B cell (primary cell): Measurements from ENCODE around the gene MIDN. TPM values are rescaled to one million over a fixed set of nuclear protein-coding genes. Genes with fewer than 3 reads are reported as not detected.
A peak's percentile ranks its signal among the peaks of the same experiment; 100 is the strongest.

ENCODE experiments used
- ATAC-seq: fragments of 200-7000 bp; cut with Tn5 transposase; one replicate; pipeline ENCODE4 v1.10.0; 2021; ENCODE audit warnings: low read depth, mild to moderate bottlenecking, moderate number of reproducible peaks, moderate library complexity
- CTCF ChIA-PET: fragments of 350-600 bp; sonication (Branson Sonifier 250); formaldehyde crosslinking; loops from one replicate; lab custom pipeline; 2021; ENCODE audit warnings: antibody characterized with exemption, inconsistent platforms; lab: Charles Lee
- POLR2A ChIA-PET: fragments of 350-600 bp; sonication (Branson Sonifier 250); formaldehyde crosslinking; loops from one replicate; lab custom pipeline; 2021; ENCODE audit warnings: antibody characterized with exemption; lab: Charles Lee
- DNase-seq: peaks from one replicate; pipeline ENCODE4 v3.0.0; 2013
- H2AFZ ChIP-seq: 2 replicates; pipeline ENCODE4 v1.6.1; 2012; ENCODE audit warnings: mild to moderate bottlenecking, low read depth, low read length; ENCODE audit not compliant: insufficient read depth, poor library complexity, severe bottlenecking
- H3K27ac ChIP-seq, 2 donors: 1 replicate in 1 of 2; 2 replicates in 1 of 2; pipeline ENCODE4 v1.5.1; 2012 to 2013; ENCODE audit warnings: low read length in 2 of 2, mild to moderate bottlenecking in 2 of 2, moderate library complexity in 1 of 2
- H3K27me3 ChIP-seq, 4 experiments: fragments of 200-600 bp in 1 of 4; sonication (generic) in 1 of 4; replicated peaks in 1 of 4; 1 replicate in 2 of 4; 2 replicates in 2 of 4; pipeline versions ENCODE4 v1.6.1 to v1.7.0; 2013 to 2016; ENCODE audit warnings: low read length in 3 of 4, mild to moderate bottlenecking in 2 of 4, mixed read lengths in 1 of 4, moderate library complexity in 1 of 4; ENCODE audit not compliant: insufficient read depth in 4 of 4, control insufficient read depth in 3 of 4; ENCODE audit errors: control extremely low read depth in 1 of 4
- H3K36me3 ChIP-seq, 2 experiments: replicated peaks in 1 of 2; 1 replicate in 1 of 2; 2 replicates in 1 of 2; pipeline versions ENCODE4 v1.6.1 to v1.7.1; 2013; ENCODE audit warnings: low read length in 1 of 2; ENCODE audit not compliant: insufficient read depth in 2 of 2, control insufficient read depth in 1 of 2; ENCODE audit errors: control extremely low read depth in 1 of 2, extremely low read depth in 1 of 2
- H3K4me1 ChIP-seq, 2 donors: fragments of 200-600 bp in 1 of 2; sonication (generic) in 1 of 2; 1 replicate in 1 of 2; 2 replicates in 1 of 2; pipeline versions ENCODE4 v1.5.1 to v1.6.1; 2013 to 2017; ENCODE audit warnings: low read length in 2 of 2; ENCODE audit not compliant: control insufficient read depth in 2 of 2, insufficient read depth in 2 of 2
- H3K4me2 ChIP-seq: replicated peaks from 2 replicates; pipeline ENCODE3; 2012; ENCODE audit warnings: mild to moderate bottlenecking, low read depth, low read length; ENCODE audit not compliant: poor library complexity, severe bottlenecking
- H3K4me3 ChIP-seq, 5 experiments: fragments of 200-600 bp in 1 of 5; sonication (generic) in 1 of 5; 1 replicate in 3 of 5; 2 replicates in 2 of 5; pipeline versions ENCODE4 v1.5.1 to v1.7.0; 2011 to 2016; ENCODE audit warnings: low read length in 4 of 5, mild to moderate bottlenecking in 4 of 5, low read depth in 2 of 5, control low read depth in 1 of 5, moderate library complexity in 1 of 5; ENCODE audit not compliant: insufficient read depth in 1 of 5; ENCODE audit errors: control extremely low read depth in 1 of 5, extremely low read depth in 1 of 5
- H3K79me2 ChIP-seq: fragments of 200-600 bp; sonication (generic); one replicate; pipeline ENCODE4 v1.6.0; 2016; ENCODE audit warnings: low read length; ENCODE audit not compliant: control insufficient read depth, insufficient read depth
- H3K9ac ChIP-seq: fragments of 200-600 bp; sonication (generic); 2 replicates; pipeline ENCODE4 v1.6.1; 2017; ENCODE audit warnings: mild to moderate bottlenecking, low read length, moderate library complexity
- H3K9me3 ChIP-seq, 3 donors: one replicate each; pipeline versions ENCODE4 v1.6.1 to v1.7.1; 2013; ENCODE audit warnings: low read length in 2 of 3; ENCODE audit not compliant: control insufficient read depth in 2 of 3, insufficient read depth in 1 of 3; ENCODE audit errors: control extremely low read depth in 1 of 3
- H4K20me1 ChIP-seq: 2 replicates; pipeline ENCODE4 v1.6.0; 2012; ENCODE audit warnings: mild to moderate bottlenecking, low read length; ENCODE audit not compliant: insufficient read depth, control insufficient read depth, poor library complexity, severe bottlenecking
- H3K27ac Mint-ChIP-seq: one replicate; pipeline ENCODE4 v1.8.0; 2021; ENCODE audit warnings: mixed read lengths
- H3K27me3 Mint-ChIP-seq: one replicate; pipeline ENCODE4 v1.8.0; 2021; ENCODE audit warnings: mixed read lengths
- H3K4me1 Mint-ChIP-seq: one replicate; pipeline ENCODE4 v1.8.0; 2021; ENCODE audit warnings: mixed read lengths
- H3K4me3 Mint-ChIP-seq: one replicate; pipeline ENCODE4 v1.8.0; 2021; ENCODE audit warnings: mixed read lengths
- H3K9me3 Mint-ChIP-seq: one replicate; pipeline ENCODE4 v1.8.0; 2022; ENCODE audit warnings: mixed read lengths; ENCODE audit not compliant: insufficient read depth
- CTCF ChIP-seq: fragments of 200-600 bp; IDR thresholded peaks from one replicate; pipeline ENCODE4 v1.8.0; 2022; ENCODE audit warnings: antibody characterized with exemption, mild to moderate bottlenecking
- EZH2 ChIP-seq: IDR thresholded peaks from 2 replicates; pipeline ENCODE4 v1.6.1; 2012; ENCODE audit warnings: borderline replicate concordance, low read depth, mild to moderate bottlenecking, moderate library complexity, low read length; ENCODE audit not compliant: insufficient read depth, poor library complexity, severe bottlenecking
- WGBS: methylation state at CpG from one replicate; pipeline ENCODE4 v1.1.5; 2013; ENCODE audit warnings: missing lambda C conversion rate; ENCODE audit not compliant: insufficient coverage; 5-methylcytosine and 5-hydroxymethylcytosine counted together
- intact Hi-C: fragments of 100-400 bp; cut with micrococcal nuclease; formaldehyde crosslinking; loops from one replicate; pipeline ENCODE4 v1.10.0; 2022
- polyA plus RNA-seq: library from polyadenylated mRNA; depleted of rRNA; stranded (reverse); fragments of >200 nt; gene quantifications from 2 replicates; pipeline ENCODE4 v1.2.3, GENCODE V29; 2012
- total RNA-seq, 2 donors: library from RNA; stranded (reverse); fragments of 120-200 nt in 1 of 2; gene quantifications; 1 replicate in 1 of 2; 2 replicates in 1 of 2; pipeline versions ENCODE4 v1.2.3 to v1.2.4, GENCODE V29; 2013 to 2022

The MIDN gene
- total and polyA plus RNA-seq, 2 donors (not counting 1 experiment from before 2014, with no cell fraction given): 98.5 to 156 TPM

GRCh38 chr19:1257475-1258162 lies 9.2 kb downstream of the MIDN start:
- Histone ChIP-seq H3K9ac (no peak overlapping the region), H4K20me1 (peaks cover 44% of the 10 kb centered on the region), H3K27ac (peak overlapping the region; percentile 99 to 100), H3K79me2 (peaks cover 64% of the 10 kb centered on the region), H3K27me3 (no peaks in the 10 kb centered on the region), H3K9me3 (no peaks in the 10 kb centered on the region), H3K4me3 (no peak overlapping the region), H3K4me1 (peaks cover 62 to 91% of the 10 kb centered on the region in 2 donors), H3K36me3 (peaks cover 0 to 43% of the 10 kb centered on the region in 2 experiments), H2AFZ (no peak overlapping the region), H3K4me2 (peak overlapping the region; percentile 99)
- no peak for ATAC-seq
- TF ChIP-seq EZH2 (no peak), CTCF (no peak)
- H3K27me3 Mint-ChIP-seq: no peaks in the 10 kb centered on the region
- H3K4me1 Mint-ChIP-seq: peaks cover 71% of the 10 kb centered on the region
- intact Hi-C loops: no loop called here
- ChIA-PET POLR2A (interaction anchor here (0.6 to 10.7 kb wide), 2 partner anchors 8 to 1450 kb away, joined by 5 to 305 read pairs; partner anchors contain the start of gene CIRBP), CTCF (interaction anchor here (0.6 to 3.9 kb wide), 3 partner anchors 9 to 13 kb away, joined by 3 to 18 read pairs (median 4); no protein-coding TSS in a partner anchor)
- peak overlapping the region; percentile 97 for H3K4me3 Mint-ChIP-seq
- no peaks in the 10 kb centered on the region for H3K9me3 Mint-ChIP-seq
- H3K27ac Mint-ChIP-seq: peak overlapping the region; percentile 81
- 61% methylated on average over 9 of the region's 23 CpGs for WGBS
- no peak for DNase-seq

GRCh38 chr19:1258163-1258492 lies 9.7 kb downstream of the MIDN start:
- no peak overlapping the region for H2AFZ ChIP-seq
- H3K36me3 ChIP-seq: peaks cover 0 to 43% of the 10 kb centered on the region in 2 experiments
- ChIA-PET POLR2A (interaction anchor here (0.6 to 10.7 kb wide), 3 partner anchors 7 to 164 kb away, joined by 3 to 305 read pairs (median 5); partner anchors contain the start of gene CIRBP), CTCF (interaction anchor here (0.6 to 3.9 kb wide), 3 partner anchors 8 to 14 kb away, joined by 3 to 18 read pairs (median 4); no protein-coding TSS in a partner anchor)
- H3K9ac ChIP-seq: no peak overlapping the region
- peaks cover 40% of the 10 kb centered on the region for H4K20me1 ChIP-seq
- H3K27me3 ChIP-seq: no peaks in the 10 kb centered on the region
- ATAC-seq: no peak
- H3K9me3 ChIP-seq: no peaks in the 10 kb centered on the region
- peak overlapping the region; percentile 99 to 100 for H3K27ac ChIP-seq
- H3K4me3 ChIP-seq: peak overlapping the region in 1 of 5 experiments; percentile 62
- peak overlapping the region; percentile 99 for H3K4me2 ChIP-seq
- peaks cover 61% of the 10 kb centered on the region for H3K79me2 ChIP-seq
- Mint-ChIP-seq H3K9me3 (no peaks in the 10 kb centered on the region), H3K27me3 (no peaks in the 10 kb centered on the region), H3K4me1 (peaks cover 73% of the 10 kb centered on the region), H3K4me3 (peak overlapping the region; percentile 97), H3K27ac (peak overlapping the region; percentile 81)
- intact Hi-C loops: no loop called here
- H3K4me1 ChIP-seq: peaks cover 66 to 91% of the 10 kb centered on the region in 2 donors
- DNase-seq: no peak
- no peak for TF ChIP-seq EZH2
- TF ChIP-seq CTCF: no peak
- 85% methylated on average over 2 of the region's 8 CpGs for WGBS
